GM18520 (cell line): ENCODE data around the gene IFNA1.
"Not testable (repeated sequence)": the region's sequence is repeated elsewhere in the genome, so short reads cannot be mapped to it uniquely, and the experiment has no call there.

Experiments
- ATAC-seq: cut with Tn5 transposase; IDR thresholded peaks from one replicate; pipeline ENCODE4 v1.9.1; 2021; ENCODE audit not compliant: unreplicated experiment

The IFNA1 gene

DNA sequence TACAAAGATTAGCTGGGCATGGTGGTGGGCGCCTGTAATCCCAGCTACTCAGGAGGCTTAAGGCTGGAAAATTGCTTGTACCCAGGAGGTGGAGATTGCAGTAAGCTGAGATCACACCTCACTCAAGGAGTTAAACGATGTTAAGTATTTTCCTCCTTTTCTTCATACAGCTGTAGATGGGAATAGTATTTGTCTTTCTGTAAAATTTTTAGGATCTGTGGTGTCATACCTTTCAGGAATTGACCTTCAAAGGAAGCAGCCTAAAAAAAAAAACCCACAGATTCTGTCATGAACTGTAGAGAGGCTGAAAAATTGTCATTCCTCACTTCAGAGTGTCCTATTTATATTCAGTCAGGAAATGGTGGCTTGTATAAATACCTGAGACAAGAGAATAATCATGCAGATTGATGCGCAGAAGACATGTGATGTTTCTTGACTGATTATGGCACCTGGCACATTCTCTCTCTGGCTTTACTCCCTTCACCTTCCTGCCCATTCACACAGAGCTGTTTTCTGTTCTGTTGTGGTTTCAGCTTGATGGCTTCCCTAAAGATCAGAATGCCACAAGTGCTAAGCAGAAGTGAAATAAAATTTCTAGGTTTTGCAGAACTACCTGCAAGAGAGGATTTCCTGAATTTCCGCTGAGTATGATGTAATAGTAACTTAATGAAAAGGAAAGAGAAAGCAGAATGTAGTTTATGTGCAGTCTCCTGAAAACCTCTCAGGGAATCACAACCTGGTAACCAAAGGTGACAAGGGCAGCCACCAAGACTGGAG is 3.8 kb downstream of the IFNA1 start:
- peak; percentile 88 for ATAC-seq

DNA sequence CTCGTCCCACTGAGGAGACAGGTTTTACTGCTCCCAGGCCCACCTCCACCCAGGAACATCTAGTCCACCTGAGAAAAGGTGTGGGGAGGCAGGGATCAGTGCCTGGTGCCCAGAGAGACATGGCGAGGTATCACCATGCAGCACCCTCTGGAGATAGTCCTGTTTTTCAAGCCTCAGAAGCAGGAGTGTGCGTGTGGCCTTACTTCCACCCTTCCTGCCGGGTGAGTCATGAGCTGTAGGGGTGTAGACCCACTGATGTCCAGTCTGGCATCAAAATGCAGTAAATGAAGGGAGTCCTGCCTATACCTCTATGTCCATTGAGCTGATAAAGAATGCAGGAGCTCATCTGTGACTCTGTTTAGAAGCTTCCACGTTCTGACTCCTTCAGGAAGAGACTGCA is 9.1 kb downstream of the IFNA1 start:
- ATAC-seq = not testable (repeated sequence)

DNA sequence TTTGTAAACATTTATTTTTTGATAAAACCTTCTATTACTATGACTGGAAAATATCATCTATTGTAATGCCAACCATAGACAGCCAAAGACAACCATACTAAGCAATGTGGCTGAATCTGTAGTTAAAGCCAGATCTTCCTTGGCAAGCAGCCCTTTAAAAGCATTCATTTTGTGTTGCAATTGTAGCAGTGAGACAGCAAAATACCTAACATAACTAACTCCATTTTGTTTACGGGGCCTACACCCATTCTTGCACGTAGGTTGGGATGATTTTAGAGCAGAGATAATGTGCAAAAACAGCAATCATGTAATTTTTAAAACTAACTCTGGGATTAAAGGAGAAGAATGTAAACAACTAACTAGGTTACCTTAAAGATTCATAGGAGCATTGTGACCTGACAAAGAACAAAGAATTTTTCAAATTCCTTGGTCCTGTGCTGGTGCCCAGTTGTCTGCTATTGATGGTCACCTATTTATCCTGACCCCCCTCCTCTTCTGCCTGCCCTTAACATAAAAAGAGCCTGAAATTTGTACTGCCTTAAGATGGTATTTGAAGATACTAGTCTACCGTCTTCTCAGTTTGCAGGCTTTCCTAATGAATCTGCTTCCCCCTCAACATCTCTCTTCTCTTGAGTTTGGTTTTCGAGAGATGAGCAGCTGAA is 10.6 kb downstream of the IFNA1 start:
- no peak for ATAC-seq

DNA sequence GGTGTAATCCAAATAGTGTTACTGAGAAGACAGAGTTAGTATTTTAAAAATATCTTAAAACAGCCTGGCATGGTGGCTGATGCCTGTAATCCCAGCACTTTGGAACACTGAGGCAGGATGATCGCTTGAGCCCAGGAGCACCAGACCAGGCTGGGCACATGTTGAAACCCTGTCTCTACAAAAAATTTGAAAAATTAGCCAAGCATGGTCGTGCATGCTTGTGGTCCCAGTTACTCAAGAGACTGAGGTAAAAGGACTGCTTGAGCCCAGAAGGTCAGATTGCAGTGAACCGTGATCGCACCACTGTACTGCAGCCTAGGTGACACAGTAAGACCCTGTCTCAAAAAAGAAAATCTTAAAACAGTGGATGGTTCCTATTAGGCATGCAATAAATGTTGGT is 12.4 kb downstream of the IFNA1 start:
- ATAC-seq = no peak

DNA sequence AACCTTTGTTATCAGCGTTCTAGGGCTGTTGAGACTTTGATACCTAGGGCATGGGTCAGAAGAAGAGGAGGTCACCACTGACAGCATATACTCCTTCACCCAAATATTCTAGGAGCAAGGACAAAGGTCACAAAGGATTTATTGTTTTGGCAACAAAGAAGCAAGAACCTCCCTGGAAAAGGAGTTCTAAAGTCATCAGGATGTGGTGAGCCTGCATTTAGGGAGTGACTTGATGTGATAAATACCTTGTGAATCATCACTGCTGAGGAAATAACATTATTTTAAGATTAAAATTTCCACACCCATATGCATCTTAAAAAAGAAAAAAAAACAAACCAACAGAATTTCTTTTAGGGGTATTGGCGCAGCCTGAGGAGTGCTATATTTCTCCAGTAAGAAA is 13.9 kb downstream of the IFNA1 start:
- ATAC-seq = no peak

DNA sequence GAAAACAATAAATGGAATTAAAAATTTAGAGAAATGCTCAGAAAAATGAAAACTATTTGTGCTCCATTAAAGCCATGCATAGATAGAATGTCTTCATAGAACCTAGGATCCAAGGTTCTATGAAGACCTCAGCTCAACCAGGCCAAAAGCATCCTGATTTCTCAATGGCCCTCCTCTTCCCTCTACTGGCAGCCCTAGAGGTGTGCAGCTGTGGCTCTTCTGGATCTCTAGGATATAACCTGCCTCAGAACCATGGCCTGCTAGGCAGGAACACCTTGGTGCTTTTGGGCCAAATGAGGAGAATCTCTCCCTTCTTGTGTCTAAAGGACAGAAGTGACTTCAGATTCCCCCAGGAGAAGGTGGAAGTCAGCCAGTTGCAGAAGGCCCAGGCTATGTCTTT is 15.1 kb downstream of the IFNA1 start:
- ATAC-seq = peak; percentile 63

DNA sequence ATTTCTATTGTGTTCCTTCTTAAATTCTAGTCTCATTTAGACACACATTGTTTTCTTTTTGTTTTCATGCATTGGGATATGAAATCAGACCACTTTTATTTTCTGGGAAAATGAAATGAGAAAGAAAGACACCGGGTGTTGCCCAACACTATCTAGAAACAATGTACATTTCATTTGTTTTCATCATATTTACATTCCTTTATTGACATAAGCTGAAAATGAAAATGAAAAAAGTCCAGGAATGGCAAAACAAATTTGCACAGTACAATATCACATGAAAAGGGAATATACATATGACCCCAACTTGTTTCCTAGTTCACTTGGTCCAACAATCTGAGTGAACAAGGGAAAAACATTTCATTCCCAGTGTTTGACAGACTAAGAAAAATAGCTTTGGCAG is 21.1 kb downstream of the IFNA1 start:
- no peak for ATAC-seq

DNA sequence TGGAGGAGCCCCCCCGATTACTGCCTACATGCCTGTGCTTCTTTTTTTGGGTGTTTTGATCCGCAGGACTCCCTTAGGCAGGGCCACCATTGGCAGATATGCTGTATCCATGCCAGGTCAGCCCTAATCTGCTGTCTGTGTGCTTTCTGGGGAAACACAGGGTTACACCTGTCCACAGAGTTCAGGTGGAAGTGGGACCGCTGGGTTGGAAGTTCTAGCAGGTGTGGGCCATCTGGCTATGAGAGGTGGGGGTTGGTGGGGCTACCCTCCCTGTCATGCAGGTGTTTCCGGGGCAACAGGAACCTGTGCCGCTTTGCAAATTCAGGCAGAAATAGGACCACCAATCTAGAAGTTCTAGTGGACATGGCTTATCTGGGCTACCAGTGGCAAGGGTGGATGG is 24.9 kb downstream of the IFNA1 start:
- no peak for ATAC-seq

DNA sequence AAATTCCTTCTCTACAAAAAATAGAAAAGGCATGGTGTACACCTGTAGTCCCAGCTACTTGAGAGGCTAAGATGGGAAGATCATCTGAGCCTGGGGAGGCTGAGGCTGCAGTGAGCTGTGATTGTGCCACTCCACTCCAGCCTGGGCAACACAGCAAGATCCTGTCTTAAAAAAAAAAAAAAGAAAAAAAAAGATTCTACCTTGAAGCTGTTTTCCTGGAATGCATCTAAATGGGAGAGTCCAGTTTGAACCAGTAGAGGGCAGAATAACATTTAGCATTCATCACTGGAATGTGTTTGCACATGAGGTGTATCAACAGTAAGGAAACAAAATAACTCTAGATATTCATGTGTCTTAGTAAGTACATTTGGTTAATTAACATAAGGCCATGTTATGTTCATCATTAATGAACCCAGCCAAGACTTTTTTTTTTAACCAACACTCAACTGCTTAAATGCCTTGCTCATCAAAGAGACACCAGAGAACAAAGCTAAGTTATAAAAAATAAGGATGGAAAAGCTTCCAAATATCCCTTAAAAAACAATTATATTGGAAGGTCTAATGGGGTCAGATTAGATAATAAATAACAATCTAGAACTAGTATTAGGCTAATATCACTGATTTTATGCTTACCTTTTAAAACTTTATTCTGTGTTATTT is 25.8 kb downstream of the IFNA1 start:
- no peak for ATAC-seq

DNA sequence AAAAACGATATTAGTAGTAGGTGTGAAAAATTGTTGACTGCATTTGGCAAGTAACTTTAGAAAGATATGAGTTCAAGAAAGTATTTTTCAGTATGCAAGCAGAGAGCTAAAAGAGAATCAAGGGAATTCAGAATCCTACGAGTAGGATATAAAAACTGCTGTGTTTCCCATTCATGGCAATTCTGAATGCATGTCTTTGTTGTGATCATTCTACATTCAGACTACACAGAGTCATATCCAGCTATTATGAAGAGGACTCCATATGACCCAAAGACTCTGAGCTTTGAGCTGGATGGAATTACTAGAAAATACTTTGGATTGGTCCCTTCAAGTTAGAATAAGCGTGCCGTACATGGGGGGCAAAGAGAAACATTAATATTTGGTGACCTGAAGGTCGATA is 29.9 kb downstream of the IFNA1 start:
- ATAC-seq = no peak

DNA sequence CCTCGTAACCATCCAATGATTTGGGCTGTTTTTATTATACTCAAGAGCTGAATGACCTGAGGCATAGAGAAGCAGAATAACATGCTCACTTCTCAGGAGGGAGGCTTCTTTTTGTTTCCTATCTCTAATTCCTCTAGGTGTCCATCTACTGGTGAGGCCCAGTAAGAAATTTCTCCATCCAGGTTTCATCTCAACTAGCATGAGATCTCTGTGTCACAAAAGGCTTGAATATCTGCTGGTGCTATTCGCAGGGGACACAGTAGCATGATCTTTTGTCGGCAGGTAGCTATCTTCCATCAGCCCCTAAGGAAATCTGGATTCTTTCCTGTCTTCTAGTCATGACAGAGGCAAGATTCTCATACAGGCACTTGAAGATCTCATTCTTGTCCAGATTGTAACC is 33.0 kb downstream of the IFNA1 start:
- no peak for ATAC-seq

DNA sequence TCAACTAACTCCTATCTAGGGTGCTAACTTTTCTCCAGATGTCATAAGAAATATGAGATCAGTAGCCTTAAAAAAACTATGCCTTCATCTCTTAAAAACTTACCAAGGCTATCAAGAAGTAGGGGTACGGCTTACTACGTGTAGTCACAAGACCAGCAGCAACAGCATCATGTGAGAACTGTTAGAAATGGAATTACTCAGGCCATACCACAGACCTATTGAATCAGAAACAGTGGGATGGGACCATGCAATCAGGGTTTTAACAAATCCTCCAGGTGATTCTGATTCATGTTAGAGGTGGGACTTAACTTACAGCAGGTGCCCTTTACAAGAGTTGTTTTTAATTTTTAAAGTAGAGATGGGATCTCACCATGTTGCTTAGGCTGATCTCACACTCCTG is 37.2 kb downstream of the IFNA1 start:
- no peak for ATAC-seq

DNA sequence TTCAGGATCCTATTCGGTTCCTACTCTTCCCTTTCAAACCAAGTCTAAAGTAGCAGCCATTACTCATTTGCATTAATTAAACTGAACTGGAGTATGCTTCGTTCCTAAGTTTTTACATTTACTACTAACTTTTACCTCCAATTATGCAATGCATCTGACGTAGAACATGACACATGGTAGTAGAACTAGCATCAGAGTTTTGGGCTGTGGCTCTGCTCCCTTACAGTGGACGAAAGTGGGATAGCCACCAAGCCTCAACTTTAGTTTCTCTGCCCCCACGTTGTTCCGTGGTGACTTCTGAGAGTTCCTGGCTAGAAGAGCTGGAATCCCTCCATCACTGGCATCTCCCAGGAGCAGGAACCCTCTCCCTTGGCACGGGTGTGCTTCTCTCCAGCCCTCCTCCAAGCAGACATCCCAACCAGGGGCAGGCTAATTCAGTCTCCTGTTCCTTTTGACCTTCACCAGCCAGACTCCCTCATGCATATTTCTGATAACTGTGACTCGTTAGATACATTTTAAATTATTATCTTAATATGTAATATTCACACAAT is 39.0 kb downstream of the IFNA1 start:
- ATAC-seq = no peak

DNA sequence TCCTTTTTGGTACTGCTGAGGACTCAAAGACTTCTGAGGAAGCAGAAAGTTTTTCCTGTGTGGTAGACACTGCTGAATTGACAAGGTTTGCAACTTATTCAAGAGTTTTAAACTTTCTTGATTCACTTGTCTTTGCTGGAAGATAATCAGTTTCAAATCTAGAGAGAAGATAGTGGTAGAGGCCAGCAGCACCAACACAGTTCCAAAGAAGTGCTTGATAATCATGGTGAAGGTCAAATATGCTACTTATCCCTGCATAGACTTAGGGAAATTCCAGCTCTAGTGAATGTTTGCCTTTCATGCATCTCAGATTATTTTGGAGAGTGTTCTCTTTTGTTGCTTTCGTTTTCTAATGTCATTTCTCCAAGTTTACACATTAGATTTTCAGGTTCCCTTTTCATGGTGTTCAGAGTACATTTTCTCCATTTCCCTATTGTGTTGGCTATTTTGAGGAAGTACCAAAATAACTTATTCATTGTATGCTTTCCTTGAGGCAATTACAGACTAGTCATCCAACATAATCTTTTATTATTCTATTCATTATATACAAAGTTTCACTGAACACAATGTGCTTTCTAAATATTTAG is 41.3 kb downstream of the IFNA1 start:
- no peak for ATAC-seq

DNA sequence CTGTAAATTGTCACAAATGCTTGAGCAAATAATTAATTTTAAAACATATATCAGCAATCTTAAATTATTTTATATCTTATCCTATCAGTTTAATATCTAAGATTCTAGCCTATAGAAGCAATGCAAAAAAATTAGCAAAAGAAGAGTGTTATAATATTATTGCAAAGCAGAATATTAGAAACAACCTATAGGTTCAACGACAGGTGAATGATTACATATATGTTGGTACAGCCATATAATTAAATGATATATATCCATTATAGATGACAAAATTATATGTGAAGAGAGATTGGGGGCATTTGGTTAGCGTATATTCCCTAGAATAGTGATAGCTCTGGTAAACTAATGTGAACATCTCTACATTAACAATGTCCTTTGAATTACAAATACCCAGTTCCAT is 42.0 kb downstream of the IFNA1 start, which contains the start of gene IFNE:
Gene IFNE (minus strand): TSS at position 101 of the 400 bp plus-strand sequence. CDS start 619 bp downstream, outside the sequence.
- ATAC-seq = no peak
